ENCODE measurements around the gene ALDH1A1. TPM values are rescaled to one million over a fixed set of nuclear protein-coding genes. Genes with fewer than 3 reads are reported as not detected.

ALDH1A1 gene
- total and polyA plus RNA-seq, 9 of the 15 experiments (the other 6 are each of a cell fraction or from before 2014, with no cell fraction given): 1.8 to 86.3 (median 24.4) TPM

- no peak overlapping the region for H2AFZ ChIP-seq (ENCODE audit: low read depth, low read length)
- in situ Hi-C loops (cut with MboI) (no loop called here), intact Hi-C loops (cut with micrococcal nuclease) (no loop called here)
- H3K79me2 ChIP-seq (ENCODE audit: control insufficient read depth, insufficient read depth, low read length): no peaks in the 10 kb centered on the region
- WGBS (ENCODE audit: insufficient coverage, low coverage, missing lambda C conversion rate): 70% methylated on average over 1 of the region's 1 CpG
- ChIA-PET CTCF (ENCODE audit: low intra/inter-chr PET ratio) (no interaction called here), POLR2A (interaction anchor here (1.5 kb wide), 1 partner anchor 14 kb away, joined by 3 read pairs; no protein-coding TSS in a partner anchor)
- no peak for ATAC-seq
- no peaks in the 10 kb centered on the region for H3K27me3 ChIP-seq (ENCODE audit: control insufficient read depth in 2 of 2, insufficient read depth in 2 of 2, low read length in 2 of 2)
- no peak for FAIRE-seq
- no TSS peak for BruUV-seq (replicated peaks)
- no peaks in the 10 kb centered on the region for H3K36me3 ChIP-seq (ENCODE audit: control insufficient read depth, insufficient read depth, low read length)
- no peak overlapping the region for H3K4me3 ChIP-seq
- no peak for DNase-seq (ENCODE audit: extremely low read depth in 1 of 4, low spot score in 3 of 4)
- H3K27ac ChIP-seq (ENCODE audit: extremely low read depth, low read depth, low read length): no peak overlapping the region
- no peaks in the 10 kb centered on the region for H3K9me1 ChIP-seq (ENCODE audit: control insufficient read depth, insufficient read depth, low read length)
- H3K9ac ChIP-seq (ENCODE audit: insufficient read depth in 1 of 2, low read depth in 2 of 2, low read length in 2 of 2): no peak overlapping the region
- H3K4me1 ChIP-seq (replicated peaks in 1 of 2; ENCODE audit: control insufficient read depth in 2 of 2, insufficient read depth in 2 of 2, low read length in 2 of 2): no peaks in the 10 kb centered on the region
- no peak overlapping the region for H3K4me2 ChIP-seq (ENCODE audit: insufficient read depth, low read length)
- no peaks in the 10 kb centered on the region for H4K20me1 ChIP-seq (replicated peaks; ENCODE audit: control insufficient read depth, insufficient read depth, low read length)
- H3K9me3 ChIP-seq (replicated peaks; ENCODE audit: control insufficient read depth, insufficient read depth, low read depth, low read length): no peaks in the 10 kb centered on the region
- TF ChIP-seq CBX1 (IDR thresholded peaks at IDR 0.05; ENCODE audit: low read depth) (no peak), HDAC8 (tag; IDR thresholded peaks at IDR 0.05) (no peak), ETS1 (conservative IDR thresholded peaks at IDR 0.05; ENCODE audit: control insufficient read depth, low read depth, low read length) (no peak), KDM2B (CRISPR knock-in tag; IDR thresholded peaks at IDR 0.05) (no peak), KAT8 (IDR thresholded peaks at IDR 0.05; ENCODE audit: low read depth) (no peak), ZNF639 (CRISPR knock-in tag; conservative IDR thresholded peaks at IDR 0.05 in 1 of 2, IDR thresholded peaks at IDR 0.05 in 1 of 2) (no peak), BCL6 (CRISPR knock-in tag; IDR thresholded peaks at IDR 0.05) (no peak), SAFB (IDR thresholded peaks at IDR 0.05; ENCODE audit: borderline replicate concordance, low read depth, low read length) (no peak), BCOR (IDR thresholded peaks at IDR 0.05) (no peak), ZNF512 (tag; IDR thresholded peaks at IDR 0.05) (no peak), SMAD1 (IDR thresholded peaks at IDR 0.05; ENCODE audit: low read depth, low read length, partially characterized antibody) (no peak), BRCA1 (IDR thresholded peaks at IDR 0.05) (no peak), BRCA1 (CRISPR knock-in tag; IDR thresholded peaks at IDR 0.05) (no peak), CHD4 (IDR thresholded peaks at IDR 0.05; ENCODE audit: insufficient read depth, insufficient replicate concordance, low read depth, low read length, poor library complexity, severe bottlenecking) (no peak), L3MBTL2 (IDR thresholded peaks at IDR 0.05) (no peak), HBP1 (CRISPR knock-in tag; IDR thresholded peaks at IDR 0.05) (no peak), MCM3 (IDR thresholded peaks at IDR 0.05) (no peak), IRF9 (tag; IDR thresholded peaks at IDR 0.05) (no peak)
These were observed 46.0 kb downstream of the ALDH1A1 start for GRCh38 chr9:72906810-72907209.
